Measurements from ENCODE around the gene HACD1.
"Not testable (repeated sequence)": the region's sequence is repeated elsewhere in the genome, so short reads cannot be mapped to it uniquely, and the experiment has no call there.

Gene HACD1

GRCh38 chr10:17606547-17607040 is 10.6 kb downstream of the HACD1 start:
- no peak for TF ChIP-seq CTCF (IDR thresholded peaks at IDR 0.05; ENCODE audit: insufficient read depth, low read depth, low read length, missing control alignments)
- no peak for DNase-seq (ENCODE audit: low read depth)
- H3K4me3 ChIP-seq (ENCODE audit: low read length): no peak overlapping the region

GRCh38 chr10:17605936-17606335 is 11.2 kb downstream of the HACD1 start:
- no peak overlapping the region for H3K4me3 ChIP-seq (ENCODE audit: low read length)
- DNase-seq (ENCODE audit: low read depth): no peak
- TF ChIP-seq CTCF (IDR thresholded peaks at IDR 0.05; ENCODE audit: insufficient read depth, low read depth, low read length, missing control alignments): no peak

- peak; percentile 40 for DNase-seq (ENCODE audit: low read depth)
- peak; percentile 49 for TF ChIP-seq CTCF (IDR thresholded peaks at IDR 0.05; ENCODE audit: insufficient read depth, low read depth, low read length, missing control alignments)
- no peak overlapping the region for H3K4me3 ChIP-seq (ENCODE audit: low read length)
Observed at GRCh38 chr10:17599089-17599488, 18.1 kb downstream of the HACD1 start.

- no peak for DNase-seq (ENCODE audit: low read depth)
- TF ChIP-seq CTCF (IDR thresholded peaks at IDR 0.05; ENCODE audit: insufficient read depth, low read depth, low read length, missing control alignments): no peak
Observed at GRCh38 chr10:17597386-17597785, 19.8 kb downstream of the HACD1 start.

GRCh38 chr10:17590969-17591645 is 26.1 kb downstream of the HACD1 start:
- no peak overlapping the region for H3K4me3 ChIP-seq (ENCODE audit: low read length)
- TF ChIP-seq CTCF (IDR thresholded peaks at IDR 0.05; ENCODE audit: insufficient read depth, low read depth, low read length, missing control alignments): no peak
- DNase-seq (ENCODE audit: low read depth): no peak

More at GRCh38 chr10:17597386-17597785, 19.8 kb downstream of the HACD1 start:
- H3K4me3 ChIP-seq (ENCODE audit: low read length): no peak overlapping the region

- H3K4me3 ChIP-seq (ENCODE audit: low read length); DNase-seq (ENCODE audit: low read depth): not testable (repeated sequence)
Observed at GRCh38 chr10:17589316-17589715, 27.9 kb downstream of the HACD1 start.

- no peak overlapping the region for H3K4me3 ChIP-seq (ENCODE audit: low read length)
- no peak for DNase-seq (ENCODE audit: low read depth)
- TF ChIP-seq CTCF (IDR thresholded peaks at IDR 0.05; ENCODE audit: insufficient read depth, low read depth, low read length, missing control alignments): no peak
Observed at GRCh38 chr10:17588420-17588819, 28.8 kb downstream of the HACD1 start.

GRCh38 chr10:17587321-17587720 is 29.9 kb downstream of the HACD1 start:
- not testable (repeated sequence) for H3K4me3 ChIP-seq (ENCODE audit: low read length); DNase-seq (ENCODE audit: low read depth)
